HK-2 (cell line): ENCODE results near the gene TCEA2.

Source experiments
- DNase-seq: peaks from one replicate; pipeline ENCODE4 v3.0.0-alpha.2; 2018; ENCODE audit not compliant: unreplicated experiment

TCEA2 gene

GRCh38 chr20:64093013-64093503 lies 30.1 kb downstream of the TCEA2 start:
- no peak for DNase-seq

GRCh38 chr20:64095455-64095854 lies 32.5 kb downstream of the TCEA2 start:
- DNase-seq = no peak

- no peak for DNase-seq
These were observed 32.9 kb downstream of the TCEA2 start for GRCh38 chr20:64095927-64096326.

- DNase-seq = no peak
These were observed 33.5 kb downstream of the TCEA2 start for GRCh38 chr20:64096535-64096934.

- no peak for DNase-seq
These were observed 35.5 kb downstream of the TCEA2 start for GRCh38 chr20:64098471-64099013.

- DNase-seq = no peak
These were observed 36.2 kb downstream of the TCEA2 start for GRCh38 chr20:64099086-64099786.

GRCh38 chr20:64099880-64100565 lies 37.0 kb downstream of the TCEA2 start:
- DNase-seq = no peak

- DNase-seq = no peak
These were observed 37.5 kb downstream of the TCEA2 start for GRCh38 chr20:64100566-64100888.

GRCh38 chr20:64100946-64101688 lies 38.1 kb downstream of the TCEA2 start:
- no peak for DNase-seq

GRCh38 chr20:64101731-64102621 lies 39.0 kb downstream of the TCEA2 start:
- peak; percentile 74 for DNase-seq

GRCh38 chr20:64102647-64103354 lies 39.8 kb downstream of the TCEA2 start:
- no peak for DNase-seq

- DNase-seq = peak; percentile 1
These were observed 41.1 kb downstream of the TCEA2 start for GRCh38 chr20:64103871-64104666.

- peak; percentile 0 for DNase-seq
These were observed 41.9 kb downstream of the TCEA2 start for GRCh38 chr20:64104667-64105451.

- peak; percentile 0 for DNase-seq
These were observed 42.9 kb downstream of the TCEA2 start for GRCh38 chr20:64105846-64106434.

GRCh38 chr20:64106435-64106961 lies 43.5 kb downstream of the TCEA2 start:
- DNase-seq = no peak

- DNase-seq = peak; percentile 0
These were observed 44.2 kb downstream of the TCEA2 start, which contains the start of gene NPBWR2 for GRCh38 chr20:64106981-64107735. NPBWR2 (minus strand) TSS chr20:64107565; CDS start chr20:64106831, 734 bp downstream.

GRCh38 chr20:64107736-64108457 lies 44.9 kb downstream of the TCEA2 start:
- peak; percentile 0 for DNase-seq
